OCI-LY1 (cell line): ENCODE results near the gene FNIP2.

Experiments
- EZH2 ChIP-seq: fragments of 200-600 bp; sonication (generic), shearing (Covaris generic); IDR thresholded peaks from 2 replicates; pipeline ENCODE4 v1.8.0; 2017; ENCODE audit warnings: borderline replicate concordance, mixed run types, mild to moderate bottlenecking, antibody characterized with exemption, low read length, moderate library complexity, mixed read lengths
- TF ChIP-seq, protein P1 (sequence below): fragments of 200-600 bp; sonication (generic), shearing (Covaris generic); IDR thresholded peaks from 2 replicates; pipeline ENCODE4 v1.5.1; 2017; ENCODE audit warnings: mild to moderate bottlenecking, antibody characterized with exemption, low read length, moderate library complexity, mixed read lengths

DNA sequence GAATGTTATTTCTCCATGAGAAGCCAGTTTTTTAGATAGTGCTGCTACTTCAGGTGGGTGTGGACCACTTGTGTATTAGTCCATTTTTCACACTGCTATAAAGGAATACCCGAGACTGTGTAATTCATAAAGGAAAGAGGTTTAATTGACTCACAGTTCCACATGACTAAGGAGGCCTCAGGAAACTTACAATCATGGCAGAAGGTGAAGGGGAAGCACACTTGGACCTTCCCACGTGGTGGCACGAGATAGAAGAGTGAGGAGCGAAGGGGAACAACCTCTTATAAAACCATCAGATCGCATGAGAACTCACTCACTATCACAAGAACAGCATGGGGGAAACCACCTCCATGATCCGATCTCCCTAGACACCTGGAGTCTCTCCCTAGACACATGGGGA, 42.2 kb upstream of the FNIP2 start:
- TF ChIP-seq, protein P1, sequence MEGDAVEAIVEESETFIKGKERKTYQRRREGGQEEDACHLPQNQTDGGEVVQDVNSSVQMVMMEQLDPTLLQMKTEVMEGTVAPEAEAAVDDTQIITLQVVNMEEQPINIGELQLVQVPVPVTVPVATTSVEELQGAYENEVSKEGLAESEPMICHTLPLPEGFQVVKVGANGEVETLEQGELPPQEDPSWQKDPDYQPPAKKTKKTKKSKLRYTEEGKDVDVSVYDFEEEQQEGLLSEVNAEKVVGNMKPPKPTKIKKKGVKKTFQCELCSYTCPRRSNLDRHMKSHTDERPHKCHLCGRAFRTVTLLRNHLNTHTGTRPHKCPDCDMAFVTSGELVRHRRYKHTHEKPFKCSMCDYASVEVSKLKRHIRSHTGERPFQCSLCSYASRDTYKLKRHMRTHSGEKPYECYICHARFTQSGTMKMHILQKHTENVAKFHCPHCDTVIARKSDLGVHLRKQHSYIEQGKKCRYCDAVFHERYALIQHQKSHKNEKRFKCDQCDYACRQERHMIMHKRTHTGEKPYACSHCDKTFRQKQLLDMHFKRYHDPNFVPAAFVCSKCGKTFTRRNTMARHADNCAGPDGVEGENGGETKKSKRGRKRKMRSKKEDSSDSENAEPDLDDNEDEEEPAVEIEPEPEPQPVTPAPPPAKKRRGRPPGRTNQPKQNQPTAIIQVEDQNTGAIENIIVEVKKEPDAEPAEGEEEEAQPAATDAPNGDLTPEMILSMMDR, result no peak
- TF ChIP-seq EZH2, result no peak
